H1 (cell line): ENCODE measurements around the gene GXYLT2. TPM values are rescaled to one million over a fixed set of nuclear protein-coding genes. Genes with fewer than 3 reads are reported as not detected.
"Not testable (repeated sequence)": the region's sequence is repeated elsewhere in the genome, so short reads cannot be mapped to it uniquely, and the experiment has no call there.

Experiments
- CTCF ChIA-PET: fragments of 300-600 bp; sonication (Branson Sonifier 250); formaldehyde crosslinking; loops from one replicate; lab custom pipeline; 2021; ENCODE audit not compliant: partially characterized antibody; lab: Charles Lee
- POLR2A ChIA-PET: fragments of 300-600 bp; sonication (Branson Sonifier 250); formaldehyde crosslinking; loops from one replicate; lab custom pipeline; 2021; ENCODE audit warnings: inconsistent platforms; ENCODE audit not compliant: partially characterized antibody; lab: Charles Lee
- DNase-seq, 2 experiments: peaks; one replicate each; pipeline versions ENCODE4 v3.0.0 to v3.0.0-alpha.2; 2010 to 2022; ENCODE audit warnings: low spot score in 2 of 2, low read depth in 1 of 2, mixed read lengths in 1 of 2
- FAIRE-seq: peaks from 2 replicates; lab custom pipeline; 2011; peaks lifted over from hg19 to GRCh38; lab: Jason Lieb, UNC
- H2AFZ ChIP-seq: 2 replicates; pipeline ENCODE4 v1.8.1; 2012; ENCODE audit warnings: low read length, inconsistent platforms
- H2AK5ac ChIP-seq: 2 replicates; pipeline ENCODE4 v1.6.1; 2013; ENCODE audit warnings: low read depth, low read length
- H2BK120ac ChIP-seq: replicated peaks from 2 replicates; pipeline ENCODE3; 2013; ENCODE audit warnings: low read depth, low read length, inconsistent platforms
- H2BK12ac ChIP-seq: 2 replicates; pipeline ENCODE4 v1.6.1; 2013; ENCODE audit warnings: low read depth, low read length
- H2BK15ac ChIP-seq: 2 replicates; pipeline ENCODE4 v1.6.1; 2013; ENCODE audit warnings: low read length
- H2BK20ac ChIP-seq: 2 replicates; pipeline ENCODE4 v1.6.1; 2013; ENCODE audit warnings: low read length
- H2BK5ac ChIP-seq: 2 replicates; pipeline ENCODE4 v1.6.1; 2013; ENCODE audit warnings: low read depth, low read length
- H3K14ac ChIP-seq: 2 replicates; pipeline ENCODE4 v1.6.1; 2013; ENCODE audit warnings: inconsistent platforms; ENCODE audit not compliant: insufficient read length
- H3K18ac ChIP-seq: 2 replicates; pipeline ENCODE4 v1.6.1; 2013; ENCODE audit warnings: low read length; ENCODE audit errors: extremely low read depth
- H3K23ac ChIP-seq: 2 replicates; pipeline ENCODE4 v1.6.1; 2013; ENCODE audit warnings: inconsistent platforms; ENCODE audit not compliant: insufficient read length
- H3K23me2 ChIP-seq: 2 replicates; pipeline ENCODE4 v1.6.1; 2013; ENCODE audit warnings: low read depth, low read length
- H3K27ac ChIP-seq: 2 replicates; pipeline ENCODE4 v1.6.1; 2011; ENCODE audit warnings: low read depth, low read length, inconsistent platforms
- H3K27me3 ChIP-seq, 4 experiments: replicated peaks in 1 of 4; 1 replicate in 1 of 4; 2 replicates in 3 of 4; pipeline versions ENCODE4 v1.6.1 to v1.8.1; 2011 to 2013; ENCODE audit warnings: low read length in 3 of 4, mild to moderate bottlenecking in 3 of 4, inconsistent platforms in 2 of 4, mixed read lengths in 2 of 4, moderate library complexity in 1 of 4; ENCODE audit not compliant: control insufficient read depth in 3 of 4, insufficient read depth in 3 of 4; ENCODE audit errors: extremely low read depth in 1 of 4
- H3K36me3 ChIP-seq, 4 experiments: 2 replicates each; pipeline versions ENCODE4 v1.6.1 to v1.8.1; 2011 to 2013; ENCODE audit warnings: mild to moderate bottlenecking in 4 of 4, low read length in 3 of 4, moderate library complexity in 2 of 4, control low read depth in 1 of 4, inconsistent platforms in 1 of 4; ENCODE audit not compliant: insufficient read depth in 4 of 4, control insufficient read depth in 2 of 4
- H3K4ac ChIP-seq: replicated peaks from 2 replicates; pipeline ENCODE3; 2013; ENCODE audit warnings: low read length, low read depth, mixed read lengths, inconsistent platforms; ENCODE audit not compliant: insufficient read length
- H3K4me1 ChIP-seq, 4 experiments: replicated peaks in 1 of 4; 1 replicate in 1 of 4; 2 replicates in 3 of 4; pipeline versions ENCODE4 v1.6.1 to v1.8.1; 2011 to 2013; ENCODE audit warnings: low read length in 3 of 4, inconsistent platforms in 2 of 4, mixed read lengths in 1 of 4; ENCODE audit not compliant: insufficient read depth in 4 of 4, control insufficient read depth in 3 of 4
- H3K4me2 ChIP-seq, 2 experiments: 2 replicates each; pipeline versions ENCODE4 v1.6.1 to v1.8.1; 2011 to 2013; ENCODE audit warnings: low read depth in 2 of 2, low read length in 2 of 2, control low read depth in 1 of 2, inconsistent platforms in 1 of 2, mild to moderate bottlenecking in 1 of 2; ENCODE audit not compliant: insufficient read depth in 1 of 2
- H3K4me3 ChIP-seq, 4 experiments: fragments of 200-600, 300-600 bp in 1 of 4; sonication (generic), shearing (Covaris generic), sonication (Bioruptor Twin) in 1 of 4; 2 replicates each; pipeline versions ENCODE4 v1.5.1 to v1.8.1; 2011 to 2016; ENCODE audit warnings: low read length in 4 of 4, low read depth in 3 of 4, control low read depth in 2 of 4, inconsistent platforms in 2 of 4, mild to moderate bottlenecking in 2 of 4, mixed read lengths in 1 of 4, moderate library complexity in 1 of 4; ENCODE audit not compliant: insufficient read depth in 2 of 4; ENCODE audit errors: extremely low read depth in 1 of 4
- H3K56ac ChIP-seq: replicated peaks from 2 replicates; pipeline ENCODE3; 2013; ENCODE audit warnings: low read depth, mild to moderate bottlenecking, mixed read lengths, low read length, inconsistent platforms; ENCODE audit not compliant: insufficient read length
- H3K79me1 ChIP-seq: 2 replicates; pipeline ENCODE4 v1.6.1; 2013; ENCODE audit warnings: low read depth, low read length, control low read depth
- H3K79me2 ChIP-seq, 2 experiments: 2 replicates each; pipeline versions ENCODE4 v1.6.1 to v1.8.1; 2012 to 2013; ENCODE audit warnings: low read length in 2 of 2, mild to moderate bottlenecking in 2 of 2, inconsistent platforms in 1 of 2; ENCODE audit not compliant: insufficient read depth in 2 of 2, control insufficient read depth in 1 of 2
- H3K9ac ChIP-seq, 4 experiments: replicated peaks in 1 of 4; 1 replicate in 1 of 4; 2 replicates in 3 of 4; pipeline versions ENCODE4 v1.6.1 to v1.8.1; 2011 to 2013; ENCODE audit warnings: low read depth in 3 of 4, low read length in 3 of 4, control low read depth in 2 of 4, mild to moderate bottlenecking in 2 of 4, moderate library complexity in 2 of 4, inconsistent platforms in 1 of 4; ENCODE audit errors: extremely low read depth in 1 of 4
- H3K9me3 ChIP-seq, 2 experiments: 2 replicates each; pipeline versions ENCODE4 v1.6.1 to v1.8.1; 2012 to 2013; ENCODE audit warnings: mild to moderate bottlenecking in 2 of 2, moderate library complexity in 2 of 2, control low read depth in 1 of 2, inconsistent platforms in 1 of 2, low read depth in 1 of 2, low read length in 1 of 2, mixed read lengths in 1 of 2; ENCODE audit not compliant: insufficient read depth in 2 of 2
- H4K20me1 ChIP-seq, 2 experiments: replicated peaks in 1 of 2; 2 replicates each; pipeline versions ENCODE3 to v1.8.1; 2011 to 2013; ENCODE audit warnings: inconsistent platforms in 2 of 2, low read length in 2 of 2, mild to moderate bottlenecking in 1 of 2; ENCODE audit not compliant: insufficient read depth in 2 of 2, control insufficient read depth in 1 of 2
- H4K5ac ChIP-seq: 2 replicates; pipeline ENCODE4 v1.6.1; 2013; ENCODE audit warnings: low read length, low read depth, mixed read lengths, inconsistent platforms; ENCODE audit not compliant: insufficient read length
- H4K8ac ChIP-seq: 2 replicates; pipeline ENCODE4 v1.8.0; 2013; ENCODE audit warnings: mild to moderate bottlenecking, moderate library complexity, low read length, inconsistent platforms; ENCODE audit not compliant: insufficient read depth; ENCODE audit errors: extremely low read depth
- H4K91ac ChIP-seq: replicated peaks from 2 replicates; pipeline ENCODE3; 2013; ENCODE audit warnings: low read length, mixed read lengths, inconsistent platforms; ENCODE audit not compliant: insufficient read length
- WGBS, 2 experiments: shearing (Covaris generic) in 1 of 2; methylation state at CpG; one replicate each; pipeline versions ENCODE4 v1.1.6 to v1.1.7; 2013 to 2015; ENCODE audit warnings: low lambda C conversion rate in 2 of 2, mixed read lengths in 2 of 2, inconsistent platforms in 1 of 2, low coverage in 1 of 2, missing lambda C conversion rate in 1 of 2; ENCODE audit not compliant: insufficient replicate concordance in 2 of 2, insufficient coverage in 1 of 2, insufficient read length in 1 of 2; ENCODE audit errors: extremely low coverage in 1 of 2, missing lambda C conversion rate in 1 of 2; 5-methylcytosine and 5-hydroxymethylcytosine counted together
- polyA plus RNA-seq, 7 experiments: library from polyadenylated mRNA; depleted of rRNA in 3 of 7; stranded (reverse) in 5 of 7; unstranded in 2 of 7; fragments of >200 nt in 5 of 7; fragments of 200-250 nt in 2 of 7; gene quantifications; 1 replicate in 5 of 7; 2 replicates in 1 of 7; 4 replicates in 1 of 7; pipeline versions ENCODE4 v1.2.1 to v1.2.3, GENCODE V29; 2011 to 2013; ENCODE audit warnings: missing spikeins in 2 of 7, mixed read lengths in 2 of 7
- total RNA-seq: library from RNA; stranded (reverse); fragmentation: NEBNext Ultra II Directional; extraction: Animal tissue kit (Norgen Biotek cat#: 25700); gene quantifications from 2 replicates; pipeline ENCODE4 v1.2.1, GENCODE V29; 2021

GXYLT2 gene
- total and polyA plus RNA-seq, 2 of the 8 experiments (the other 6 are each of a cell fraction or from before 2014, with no cell fraction given): 1.8 to 5.6 TPM

DNA sequence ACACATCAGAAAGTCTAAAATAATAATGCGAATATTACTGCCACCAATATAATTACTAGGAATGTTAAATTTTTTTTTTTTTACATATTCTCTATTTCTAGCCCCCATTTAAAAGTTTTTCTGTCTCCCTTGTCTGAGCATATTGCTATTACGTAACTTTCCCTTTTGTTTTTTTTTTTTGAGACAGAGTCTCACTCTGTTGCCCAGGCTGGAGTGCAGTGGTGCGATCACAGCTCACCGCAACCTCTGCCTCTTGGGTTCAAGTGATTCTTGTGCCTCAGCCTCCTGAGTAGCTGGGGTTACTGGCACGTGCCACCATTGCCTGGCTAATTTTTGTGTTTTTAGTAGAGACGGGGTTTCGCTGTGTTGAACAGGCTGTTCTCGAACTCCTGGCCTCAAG, 115.2 kb downstream of the GXYLT2 start:
- H3K4me1 ChIP-seq, H3K27me3 ChIP-seq, DNase-seq, H3K9me3 ChIP-seq, H3K23me2 ChIP-seq, H2BK120ac ChIP-seq, H3K23ac ChIP-seq, H3K56ac ChIP-seq, H2AK5ac ChIP-seq, H3K27ac ChIP-seq, H3K4me3 ChIP-seq, H3K18ac ChIP-seq, H4K91ac ChIP-seq, H2BK12ac ChIP-seq, H3K4ac ChIP-seq, H4K5ac ChIP-seq, H2BK5ac ChIP-seq, FAIRE-seq, H3K79me1 ChIP-seq, H4K8ac ChIP-seq, H2AFZ ChIP-seq, H3K4me2 ChIP-seq, H2BK20ac ChIP-seq, H3K14ac ChIP-seq, H3K9ac ChIP-seq, H2BK15ac ChIP-seq: not testable (repeated sequence)
- ChIA-PET CTCF (interaction anchor here (0.9 to 1.0 kb wide), 2 partner anchors 18 to 108 kb away, joined by 3 read pairs; no protein-coding TSS in a partner anchor), POLR2A (interaction anchor here (1.2 to 2.2 kb wide), 3 partner anchors 8 to 14 kb away, joined by 4 to 5 read pairs (median 4); no protein-coding TSS in a partner anchor)
- Histone ChIP-seq H3K36me3 (peaks cover 9 to 64% (median 15%) of the 10 kb centered on the region in 4 experiments; a peak in 6 of 8 replicates), H3K79me2 (peaks cover 77 to 100% of the 10 kb centered on the region in 2 experiments), H4K20me1 (peaks cover 30 to 35% of the 10 kb centered on the region in 2 experiments)
- 82% methylated on average over 8 of the region's 8 CpGs; no CpG with 5 or more reads in 1 of the 2 experiments for WGBS, 2 experiments
